Stimulated activated CD8-positive, alpha-beta memory T cell treated with anti-CD3 and anti-CD28 coated beads, Interleukin-15, amount 100 ng/mL, for 4 hours (primary cell): ENCODE results near the gene HNRNPH1.

Experiments
- DNase-seq, 2 donors: peaks; one replicate each; pipeline ENCODE4 v3.0.0-alpha.2; 2020; ENCODE audit warnings: low read depth in 2 of 2

The HNRNPH1 gene

GRCh38 chr5:179606071-179606909 lies 17.2 kb downstream of the HNRNPH1 start:
- no peak for DNase-seq

- DNase-seq, result no peak
Observed at GRCh38 chr5:179605026-179605833, 18.2 kb downstream of the HNRNPH1 start.

GRCh38 chr5:179603308-179603707 lies 20.2 kb downstream of the HNRNPH1 start:
- no peak for DNase-seq

- no peak for DNase-seq
Observed at GRCh38 chr5:179601871-179602625, 21.4 kb downstream of the HNRNPH1 start.

- no peak for DNase-seq
Observed at GRCh38 chr5:179599973-179600372, 23.5 kb downstream of the HNRNPH1 start.

GRCh38 chr5:179599566-179599965 lies 23.9 kb downstream of the HNRNPH1 start:
- DNase-seq, result no peak

- no peak for DNase-seq
Observed at GRCh38 chr5:179599100-179599499, 24.4 kb downstream of the HNRNPH1 start.

GRCh38 chr5:179596421-179596820 lies 27.1 kb downstream of the HNRNPH1 start:
- no peak for DNase-seq

GRCh38 chr5:179595916-179596315 lies 27.6 kb downstream of the HNRNPH1 start:
- no peak for DNase-seq

- no peak for DNase-seq
Observed at GRCh38 chr5:179588166-179588565, 35.3 kb downstream of the HNRNPH1 start.

GRCh38 chr5:179585941-179586401 lies 37.5 kb downstream of the HNRNPH1 start:
- no peak for DNase-seq

GRCh38 chr5:179577286-179577960 lies 46.0 kb downstream of the HNRNPH1 start:
- no peak for DNase-seq

GRCh38 chr5:179572386-179572785 lies 51.1 kb downstream of the HNRNPH1 start:
- no peak for DNase-seq

GRCh38 chr5:179568721-179569120 lies 54.8 kb downstream of the HNRNPH1 start:
- no peak for DNase-seq

- DNase-seq, result no peak
Observed at GRCh38 chr5:179564526-179564925, 58.9 kb downstream of the HNRNPH1 start.
